WTC11 (cell line): ENCODE data around the gene FOXA3. TPM values are rescaled to one million over a fixed set of nuclear protein-coding genes. Genes with fewer than 3 reads are reported as not detected.

Experiments
- ATAC-seq: fragments of 200-7000 bp; cut with Tn5 transposase; 2 replicates; pipeline ENCODE4 v1.10.0; 2021; ENCODE audit warnings: mild to moderate bottlenecking, moderate library complexity
- CTCF ChIA-PET: fragments of 300-600 bp; sonication (Branson Sonifier 250); formaldehyde crosslinking; loops from one replicate; lab custom pipeline; 2021; ENCODE audit warnings: antibody characterized with exemption; lab: Charles Lee
- POLR2A ChIA-PET: fragments of 350-600 bp; sonication (Branson Sonifier 250); formaldehyde crosslinking; loops from one replicate; lab custom pipeline; 2021; ENCODE audit warnings: antibody characterized with exemption; lab: Charles Lee
- DNase-seq: peaks from one replicate; pipeline ENCODE4 v3.0.0; 2021; ENCODE audit warnings: low spot score
- H3K27ac Mint-ChIP-seq: 2 replicates; pipeline ENCODE4 v1.8.0; 2021; ENCODE audit warnings: mixed read lengths
- H3K27me3 Mint-ChIP-seq: 2 replicates; pipeline ENCODE4 v1.8.0; 2021; ENCODE audit warnings: low read depth, mild to moderate bottlenecking, moderate library complexity, mixed read lengths
- H3K36me3 Mint-ChIP-seq: 2 replicates; pipeline ENCODE4 v1.8.0; 2021; ENCODE audit warnings: mixed read lengths
- H3K4me1 Mint-ChIP-seq: 2 replicates; pipeline ENCODE4 v1.8.0; 2022; ENCODE audit warnings: mixed read lengths
- H3K4me3 Mint-ChIP-seq: 2 replicates; pipeline ENCODE4 v1.8.0; 2021; ENCODE audit warnings: mild to moderate bottlenecking, moderate library complexity, mixed read lengths
- H3K9me3 Mint-ChIP-seq: 2 replicates; pipeline ENCODE4 v1.8.0; 2021; ENCODE audit warnings: mixed read lengths
- AFF4 ChIP-seq: sonication (generic); formaldehyde crosslinking; IDR thresholded peaks from 2 replicates; pipeline ENCODE4 v1.8.1; 2023; ENCODE audit warnings: mild to moderate bottlenecking, missing genetic modification reagents, borderline replicate concordance
- ARID4B ChIP-seq: sonication (generic); formaldehyde crosslinking; IDR thresholded peaks from 2 replicates; pipeline ENCODE4 v1.8.0; 2023; ENCODE audit warnings: missing genetic modification reagents, mild to moderate bottlenecking, borderline replicate concordance
- E2F1 ChIP-seq: sonication (generic); formaldehyde crosslinking; IDR thresholded peaks from 2 replicates; pipeline ENCODE4 v1.8.0; 2022; ENCODE audit warnings: mild to moderate bottlenecking, missing genetic modification reagents
- ERG ChIP-seq: fragments of 250-450 bp; sonication (Bioruptor Pico); IDR thresholded peaks from 2 replicates; pipeline ENCODE4 v1.8.0; 2021; ENCODE audit warnings: mild to moderate bottlenecking
- HMGXB4 ChIP-seq: sonication (generic); formaldehyde crosslinking; IDR thresholded peaks from 2 replicates; pipeline ENCODE4 v1.8.1; 2023; ENCODE audit warnings: mild to moderate bottlenecking, moderate library complexity, missing genetic modification reagents
- MAX ChIP-seq: sonication (generic); formaldehyde crosslinking; IDR thresholded peaks from 2 replicates; pipeline ENCODE4 v1.8.0; 2022; ENCODE audit warnings: mild to moderate bottlenecking, missing genetic modification reagents
- MXD4 ChIP-seq: fragments of 250-450 bp; sonication (Bioruptor Pico); IDR thresholded peaks from 2 replicates; pipeline ENCODE4 v1.8.0; 2021; ENCODE audit warnings: mild to moderate bottlenecking, moderate library complexity, borderline replicate concordance
- NFE2L1 ChIP-seq: sonication (generic); formaldehyde crosslinking; IDR thresholded peaks from 2 replicates; pipeline ENCODE4 v1.8.1; 2023; ENCODE audit warnings: missing genetic modification reagents
- PREB ChIP-seq: sonication (generic); formaldehyde crosslinking; IDR thresholded peaks from 2 replicates; pipeline ENCODE4 v1.8.1; 2022; ENCODE audit warnings: mild to moderate bottlenecking, missing genetic modification reagents, moderate library complexity, borderline replicate concordance
- PRRX2 ChIP-seq: fragments of 250-450 bp; sonication (Bioruptor Pico); IDR thresholded peaks from 2 replicates; pipeline ENCODE4 v1.8.0; 2021; ENCODE audit warnings: mild to moderate bottlenecking
- SOX15 ChIP-seq: fragments of 250-450 bp; sonication (Bioruptor Pico); IDR thresholded peaks from 2 replicates; pipeline ENCODE4 v1.9.0; 2021; ENCODE audit warnings: mild to moderate bottlenecking
- ZNF512 ChIP-seq: sonication (generic); formaldehyde crosslinking; IDR thresholded peaks from 2 replicates; pipeline ENCODE4 v1.8.1; 2022; ENCODE audit warnings: missing genetic modification reagents, borderline replicate concordance
- total RNA-seq: library from RNA; stranded (reverse); gene quantifications from 3 replicates; pipeline ENCODE4 v1.2.3, GENCODE V29; 2021

FOXA3 gene
- total RNA-seq, 1 experiment from 2014 or later = 20.7 TPM

GRCh38 chr19:45815481-45816216 is 48.5 kb upstream of the FOXA3 start (continued):
- TF ChIP-seq ZNF512 (CRISPR knock-in tag) (no peak), E2F1 (CRISPR knock-in tag) (no peak), ARID4B (CRISPR knock-in tag) (no peak; the same call in 1 of the 2 replicates), MXD4 (CRISPR knock-in tag) (no peak), PRRX2 (no peak), MAX (CRISPR knock-in tag) (no peak), HMGXB4 (CRISPR knock-in tag) (0 out of 2 replicates have a peak, but pooled peaks have one; percentile 11), SOX15 (CRISPR knock-in tag) (no peak)
- TF ChIP-seq, all 79 proteins: peak for 10

GRCh38 chr19:45816236-45817009 is 47.7 kb upstream of the FOXA3 start:
- POLR2A ChIA-PET = interaction anchor here (0.6 to 4.0 kb wide), 7 partner anchors 17 to 172 kb away, joined by 3 to 47 read pairs (median 4); partner anchors contain the start of genes DMWD, FOXA3, SIX5 and SYMPK
- Mint-ChIP-seq H3K4me1 (peaks cover 37% of the 10 kb centered on the region), H3K27ac (peak overlapping the region; percentile 76), H3K4me3 (peak overlapping the region; percentile 89), H3K36me3 (peaks cover 12% of the 10 kb centered on the region), H3K27me3 (no peaks in the 10 kb centered on the region; the same call in none of the 2 replicates), H3K9me3 (no peaks in the 10 kb centered on the region)
- peak; percentile 34 for DNase-seq
- CTCF ChIA-PET = interaction anchor here (0.5 to 7.2 kb wide), 79 partner anchors 9 to 1535 kb away, joined by 3 to 135 read pairs (median 5); partner anchors contain the start of genes CALM3, DMPK, DMWD and FBXO46
- ATAC-seq = no peak; the same call in 1 of the 2 replicates
- TF ChIP-seq PRRX2 (no peak; the same call in 1 of the 2 replicates), HMGXB4 (CRISPR knock-in tag) (peak; percentile 43; the same call in 1 of the 2 replicates), NFE2L1 (CRISPR knock-in tag) (0 out of 2 replicates have a peak, but pooled peaks have one; percentile 15), ERG (CRISPR knock-in tag) (0 out of 2 replicates have a peak, but pooled peaks have one; percentile 29), AFF4 (CRISPR knock-in tag) (no peak), PREB (CRISPR knock-in tag) (no peak)
